ENCODE results near the gene ZNF497.

Gene ZNF497

DNA sequence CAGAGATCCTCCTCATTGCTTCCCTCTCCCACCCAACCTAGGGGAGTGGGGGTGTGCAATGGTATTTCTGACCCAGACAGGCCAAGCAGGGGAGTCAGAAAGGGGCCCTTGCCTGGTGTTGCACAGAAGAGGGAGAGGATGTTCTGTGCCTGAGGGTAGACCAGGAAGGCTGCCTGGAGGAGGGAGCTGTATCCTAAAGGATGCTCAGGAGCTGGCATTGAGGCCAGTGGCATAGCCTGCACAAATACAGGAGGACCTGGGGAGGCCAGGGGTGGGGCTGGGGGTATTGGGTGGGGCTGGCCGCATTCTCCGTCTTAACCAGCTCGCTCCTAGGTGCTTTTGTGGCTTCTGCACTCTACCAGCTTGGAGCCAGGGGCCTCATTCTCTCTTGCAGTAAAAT, 37.4 kb upstream of the ZNF497 start:
- no peak overlapping the region for H2AFZ ChIP-seq (ENCODE audit: low read length)
- H3K4me2 ChIP-seq (ENCODE audit: low read depth, low read length): no peak overlapping the region
- H3K79me2 ChIP-seq (ENCODE audit: low read length): no peaks in the 10 kb centered on the region
- no peaks in the 10 kb centered on the region for H3K4me1 ChIP-seq (ENCODE audit: low read length)
- no peaks in the 10 kb centered on the region for H3K36me3 ChIP-seq (replicated peaks; ENCODE audit: insufficient read depth, low read length)
- no peak overlapping the region for H3K27ac ChIP-seq (ENCODE audit: low read length)
- DNase-seq: no peak
- H3K4me3 ChIP-seq (ENCODE audit: low read length): no peak overlapping the region
- no peaks in the 10 kb centered on the region for H3K9me3 ChIP-seq (replicated peaks; ENCODE audit: insufficient read depth, low read length)
- H3K27me3 ChIP-seq (replicated peaks; ENCODE audit: insufficient read depth, low read length): peaks cover 5% of the 10 kb centered on the region; the same call in 1 of the 2 replicates
- no peaks in the 10 kb centered on the region for H3K9me2 ChIP-seq (replicated peaks; ENCODE audit: insufficient read depth, low read length)
- H3F3A ChIP-seq (ENCODE audit: insufficient read depth, low read length): no peaks in the 10 kb centered on the region
- no peak overlapping the region for H3K9ac ChIP-seq (ENCODE audit: low read length)
- TF ChIP-seq EZH2 (optimal IDR thresholded peaks at IDR 0.05; ENCODE audit: low read depth, low read length) (no peak), EZH2phosphoT487 (IDR thresholded peaks at IDR 0.05; ENCODE audit: low read length) (no peak)
- TF ChIP-seq, protein P1, sequence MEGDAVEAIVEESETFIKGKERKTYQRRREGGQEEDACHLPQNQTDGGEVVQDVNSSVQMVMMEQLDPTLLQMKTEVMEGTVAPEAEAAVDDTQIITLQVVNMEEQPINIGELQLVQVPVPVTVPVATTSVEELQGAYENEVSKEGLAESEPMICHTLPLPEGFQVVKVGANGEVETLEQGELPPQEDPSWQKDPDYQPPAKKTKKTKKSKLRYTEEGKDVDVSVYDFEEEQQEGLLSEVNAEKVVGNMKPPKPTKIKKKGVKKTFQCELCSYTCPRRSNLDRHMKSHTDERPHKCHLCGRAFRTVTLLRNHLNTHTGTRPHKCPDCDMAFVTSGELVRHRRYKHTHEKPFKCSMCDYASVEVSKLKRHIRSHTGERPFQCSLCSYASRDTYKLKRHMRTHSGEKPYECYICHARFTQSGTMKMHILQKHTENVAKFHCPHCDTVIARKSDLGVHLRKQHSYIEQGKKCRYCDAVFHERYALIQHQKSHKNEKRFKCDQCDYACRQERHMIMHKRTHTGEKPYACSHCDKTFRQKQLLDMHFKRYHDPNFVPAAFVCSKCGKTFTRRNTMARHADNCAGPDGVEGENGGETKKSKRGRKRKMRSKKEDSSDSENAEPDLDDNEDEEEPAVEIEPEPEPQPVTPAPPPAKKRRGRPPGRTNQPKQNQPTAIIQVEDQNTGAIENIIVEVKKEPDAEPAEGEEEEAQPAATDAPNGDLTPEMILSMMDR (IDR thresholded peaks at IDR 0.05; ENCODE audit: low read length): no peak
- no peaks in the 10 kb centered on the region for H4K20me1 ChIP-seq (ENCODE audit: insufficient read depth, low read length)

DNA sequence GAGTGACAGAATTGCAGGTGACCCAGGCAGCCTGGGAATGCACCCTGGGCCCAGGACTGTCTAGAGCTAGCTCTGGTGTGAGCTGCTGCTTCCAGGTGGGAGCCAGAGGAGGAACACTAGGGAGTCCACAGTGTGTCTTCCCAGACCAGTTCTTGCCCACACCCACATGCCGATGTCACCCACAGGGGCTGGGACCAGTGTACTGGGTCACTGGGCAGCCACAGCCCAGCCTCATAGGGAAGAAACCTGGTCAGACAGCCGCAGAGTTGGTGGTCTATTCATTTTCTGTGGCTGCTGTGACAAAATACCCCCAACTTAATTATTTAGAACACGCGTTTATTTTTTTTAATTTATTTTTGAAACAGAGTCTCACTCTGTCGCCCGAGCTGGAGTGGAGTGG, 36.0 kb upstream of the ZNF497 start:
- Histone ChIP-seq H4K20me1 (ENCODE audit: insufficient read depth, low read length) (no peaks in the 10 kb centered on the region), H3K79me2 (ENCODE audit: low read length) (no peaks in the 10 kb centered on the region), H3K9me2 (replicated peaks; ENCODE audit: insufficient read depth, low read length) (no peaks in the 10 kb centered on the region), H3K4me2 (ENCODE audit: low read depth, low read length) (no peak overlapping the region), H3K36me3 (replicated peaks; ENCODE audit: insufficient read depth, low read length) (no peaks in the 10 kb centered on the region), H3K4me1 (ENCODE audit: low read length) (no peaks in the 10 kb centered on the region), H3K9ac (ENCODE audit: low read length) (no peak overlapping the region), H3K27me3 (replicated peaks; ENCODE audit: insufficient read depth, low read length) (peaks cover 5% of the 10 kb centered on the region; the same call in 1 of the 2 replicates), H3K27ac (ENCODE audit: low read length) (no peak overlapping the region), H2AFZ (ENCODE audit: low read length) (no peak overlapping the region), H3F3A (ENCODE audit: insufficient read depth, low read length) (no peaks in the 10 kb centered on the region), H3K4me3 (ENCODE audit: low read length) (no peak overlapping the region), H3K9me3 (replicated peaks; ENCODE audit: insufficient read depth, low read length) (no peaks in the 10 kb centered on the region)
- no peak for DNase-seq
- TF ChIP-seq, protein P1 (IDR thresholded peaks at IDR 0.05; ENCODE audit: low read length): no peak
- TF ChIP-seq EZH2phosphoT487 (IDR thresholded peaks at IDR 0.05; ENCODE audit: low read length): no peak
- no peak for TF ChIP-seq EZH2 (optimal IDR thresholded peaks at IDR 0.05; ENCODE audit: low read depth, low read length)

DNA sequence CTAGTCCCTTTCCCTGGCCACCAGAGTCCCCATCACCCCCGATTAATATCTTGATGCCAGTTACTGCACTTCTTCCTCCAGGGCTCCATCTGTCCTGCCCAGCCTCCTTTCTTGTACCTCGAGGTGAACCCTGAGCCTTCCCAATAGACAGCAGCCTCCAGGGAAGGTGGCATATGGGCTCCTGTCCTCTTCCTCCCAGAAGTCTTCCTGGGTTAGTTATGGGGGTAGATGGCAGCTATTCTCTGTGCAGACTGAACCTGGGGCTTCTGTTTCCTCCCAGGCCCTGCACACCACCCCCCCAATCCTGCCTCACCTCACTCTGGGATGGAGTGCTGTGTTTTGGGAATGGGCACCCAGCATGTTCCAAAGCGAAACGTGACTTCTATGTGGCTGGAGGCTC, 35.5 kb upstream of the ZNF497 start:
- TF ChIP-seq EZH2 (optimal IDR thresholded peaks at IDR 0.05; ENCODE audit: low read depth, low read length) (no peak), EZH2phosphoT487 (IDR thresholded peaks at IDR 0.05; ENCODE audit: low read length) (no peak)
- TF ChIP-seq, protein P1 (IDR thresholded peaks at IDR 0.05; ENCODE audit: low read length): no peak
- DNase-seq: no peak
- H3K4me3 ChIP-seq (ENCODE audit: low read length): no peak overlapping the region
- H3K9me3 ChIP-seq (replicated peaks; ENCODE audit: insufficient read depth, low read length): no peaks in the 10 kb centered on the region
- no peak overlapping the region for H3K27ac ChIP-seq (ENCODE audit: low read length)
- no peak overlapping the region for H2AFZ ChIP-seq (ENCODE audit: low read length)
- no peaks in the 10 kb centered on the region; the same call in 1 of the 2 replicates for H3K36me3 ChIP-seq (replicated peaks; ENCODE audit: insufficient read depth, low read length)
- H3K4me2 ChIP-seq (ENCODE audit: low read depth, low read length): no peak overlapping the region
- H3K9ac ChIP-seq (ENCODE audit: low read length): no peak overlapping the region
- H3K4me1 ChIP-seq (ENCODE audit: low read length): no peaks in the 10 kb centered on the region
- H3K27me3 ChIP-seq (replicated peaks; ENCODE audit: insufficient read depth, low read length): peaks cover 5% of the 10 kb centered on the region; the same call in 1 of the 2 replicates
- no peaks in the 10 kb centered on the region for H3F3A ChIP-seq (ENCODE audit: insufficient read depth, low read length)
- no peaks in the 10 kb centered on the region for H3K9me2 ChIP-seq (replicated peaks; ENCODE audit: insufficient read depth, low read length)
- no peaks in the 10 kb centered on the region for H4K20me1 ChIP-seq (ENCODE audit: insufficient read depth, low read length)
- H3K79me2 ChIP-seq (ENCODE audit: low read length): no peaks in the 10 kb centered on the region; the same call in 1 of the 2 replicates

Measured in MM.1S (cell line).